DMS114 treated with DMSO at 0.1 percent for 48 hours (cell line): ENCODE measurements around the gene COL27A1.

Experiments used
- DNase-seq: peaks from one replicate; lab custom pipeline; 2025; ENCODE audit not compliant: unreplicated experiment; lab: John Stamatoyannopoulos, UW

Gene COL27A1

DNA sequence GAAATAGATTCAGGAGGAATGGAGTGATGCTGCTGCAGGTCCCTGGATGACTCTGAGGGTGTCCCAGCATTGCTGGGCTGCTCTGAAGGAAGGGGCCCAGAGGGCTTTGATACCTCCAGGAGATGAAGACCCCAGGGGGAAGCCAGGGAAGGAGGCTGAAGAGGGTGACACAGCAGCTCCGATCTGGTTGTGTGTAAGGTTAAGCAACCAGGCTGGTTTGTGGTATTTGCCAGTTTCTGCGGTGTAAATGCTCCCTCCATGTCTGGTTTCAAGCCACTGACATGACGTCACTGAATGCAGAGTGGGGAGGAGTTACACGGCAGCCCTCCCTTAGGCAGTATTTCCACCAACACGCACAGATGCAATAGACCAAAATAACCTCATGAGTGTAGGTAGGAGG is 127.6 kb downstream of the COL27A1 start:
- DNase-seq = no peak

DNA sequence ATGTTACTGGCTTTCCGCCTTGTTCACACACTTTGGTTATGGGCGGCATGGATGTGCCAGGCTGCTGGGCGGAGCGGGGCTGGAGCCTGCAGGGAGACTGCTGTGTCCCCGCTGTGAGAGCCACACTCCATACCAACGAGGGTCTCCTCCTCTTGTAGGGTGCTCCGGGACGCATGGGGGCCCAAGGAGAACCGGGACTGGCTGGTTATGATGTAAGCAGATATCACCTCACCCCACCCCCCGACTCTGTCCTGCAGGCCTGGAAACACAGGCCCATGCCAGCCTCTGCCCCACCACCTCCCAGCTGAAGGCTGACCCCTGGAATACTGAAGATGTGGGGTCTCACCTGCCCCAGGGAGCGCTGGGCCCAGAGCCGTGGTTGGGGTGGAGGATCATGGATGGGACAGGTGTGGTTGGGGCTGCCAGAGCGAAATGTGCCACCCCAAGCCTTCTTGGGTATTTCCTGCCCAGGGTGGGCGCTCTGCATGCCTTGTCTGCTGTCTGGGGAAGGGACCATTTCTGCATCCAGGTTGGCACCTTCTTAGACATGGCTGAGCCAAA is 128.3 kb downstream of the COL27A1 start:
- no peak for DNase-seq

GRCh38 chr9:114284316-114285060 is 129.2 kb downstream of the COL27A1 start:
- DNase-seq = no peak

GRCh38 chr9:114285166-114285867 is 130.0 kb downstream of the COL27A1 start:
- DNase-seq = no peak

- DNase-seq = no peak
Observed at GRCh38 chr9:114286146-114286679, 130.9 kb downstream of the COL27A1 start.

DNA sequence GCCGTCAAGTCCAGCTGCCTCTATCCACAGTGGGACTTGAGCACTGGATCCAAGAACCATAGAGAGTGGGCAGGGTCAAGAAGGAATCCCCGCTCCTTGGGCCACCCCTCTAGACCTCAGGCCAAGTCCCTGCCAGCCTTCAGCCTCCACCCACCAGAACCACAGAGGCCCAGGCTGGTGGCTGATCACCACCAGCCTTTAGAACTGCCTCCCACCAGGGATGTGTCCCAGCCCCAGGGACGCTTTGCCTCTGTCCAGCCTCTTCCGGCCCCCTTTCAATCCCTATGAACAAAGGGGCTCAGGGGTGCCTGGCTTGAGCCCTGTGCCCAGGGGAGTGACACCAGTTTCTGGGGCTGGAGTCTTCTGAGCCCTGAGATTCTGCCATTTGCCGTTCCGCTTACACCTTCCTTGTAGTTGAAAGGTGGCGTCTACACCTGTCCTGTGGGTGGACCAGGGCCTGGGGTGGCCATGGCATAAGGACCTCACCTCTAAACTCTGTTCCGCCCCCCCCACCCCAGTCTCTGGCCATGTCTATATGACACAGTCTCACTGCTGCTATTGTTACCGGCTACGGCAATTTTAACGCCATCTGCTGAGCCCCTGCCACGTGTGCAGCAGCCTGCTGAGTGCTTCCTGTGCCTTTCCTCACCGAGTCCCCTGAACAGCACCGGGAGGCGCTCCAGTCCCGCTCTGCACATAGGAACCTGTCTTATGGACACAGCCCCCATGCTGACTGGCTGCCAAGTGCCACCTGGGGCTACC is 131.8 kb downstream of the COL27A1 start:
- no peak for DNase-seq

DNA sequence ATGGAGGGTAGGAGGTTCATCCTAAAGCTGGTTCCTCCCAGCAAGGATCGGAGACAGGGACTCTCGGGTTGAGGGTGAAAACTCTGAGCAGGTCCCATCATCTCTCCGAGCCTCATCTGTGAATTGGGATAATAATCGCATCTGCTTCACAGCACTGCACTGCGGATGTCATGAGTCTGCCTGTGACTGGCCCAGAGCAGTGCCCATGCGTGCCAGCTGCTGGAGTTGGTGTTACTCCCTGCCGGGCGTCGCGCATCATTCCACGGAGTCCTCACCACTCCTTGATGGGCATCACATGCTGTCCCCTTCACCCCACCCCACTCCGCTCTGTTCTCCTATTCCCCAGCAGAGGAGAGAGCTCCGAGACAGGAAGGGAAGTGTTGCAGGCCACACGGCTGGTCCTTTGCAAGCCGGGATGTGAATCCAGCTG is 132.4 kb downstream of the COL27A1 start:
- DNase-seq = no peak

GRCh38 chr9:114288193-114289091 is 133.1 kb downstream of the COL27A1 start:
- DNase-seq = no peak

GRCh38 chr9:114289106-114289505 is 133.8 kb downstream of the COL27A1 start:
- no peak for DNase-seq

DNA sequence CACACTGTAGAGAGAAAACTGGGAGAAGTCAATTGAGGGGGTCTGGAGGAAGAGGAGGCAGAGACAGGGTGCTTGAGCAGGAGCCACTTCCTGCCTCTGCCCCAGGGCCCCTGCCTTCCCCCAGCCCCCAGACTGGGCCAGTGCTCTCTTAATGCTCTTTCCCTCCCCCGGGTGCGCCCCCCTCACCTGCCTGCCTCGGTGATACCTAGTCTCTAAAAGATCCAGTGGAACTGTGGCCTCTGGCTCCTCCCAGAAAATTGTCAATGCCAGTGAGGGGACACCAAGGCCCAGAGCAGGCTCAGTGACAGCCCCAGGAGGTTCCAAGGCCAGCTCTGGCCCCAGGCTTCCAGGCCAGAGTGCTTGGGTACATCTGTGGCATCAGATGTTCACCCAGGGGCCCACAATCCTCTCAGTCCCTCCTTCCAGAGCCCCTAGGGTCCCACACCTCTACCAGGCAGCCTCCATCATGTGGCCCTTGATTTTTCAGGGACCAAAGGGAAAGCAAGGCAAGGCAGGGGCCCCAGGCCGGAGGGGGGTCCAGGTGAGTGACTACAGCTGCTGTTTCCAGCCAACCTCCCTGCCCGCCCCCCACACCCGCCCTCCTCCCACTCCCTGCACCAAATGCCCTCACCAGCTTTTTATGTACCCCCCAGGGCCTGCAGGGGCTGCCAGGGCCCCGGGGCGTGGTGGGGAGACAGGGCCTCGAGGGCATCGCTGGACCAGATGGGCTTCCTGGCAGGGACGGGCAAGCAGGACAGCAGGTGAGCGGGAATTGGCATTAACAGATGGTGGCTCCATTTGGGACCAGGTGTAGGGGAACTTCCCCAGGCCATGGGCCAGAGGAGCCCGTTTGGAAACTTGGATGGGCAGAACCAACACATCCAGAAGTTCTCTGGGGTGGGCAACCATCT is 134.5 kb downstream of the COL27A1 start:
- DNase-seq = no peak

- DNase-seq = no peak
Observed at GRCh38 chr9:114290561-114290986, 135.2 kb downstream of the COL27A1 start.

DNA sequence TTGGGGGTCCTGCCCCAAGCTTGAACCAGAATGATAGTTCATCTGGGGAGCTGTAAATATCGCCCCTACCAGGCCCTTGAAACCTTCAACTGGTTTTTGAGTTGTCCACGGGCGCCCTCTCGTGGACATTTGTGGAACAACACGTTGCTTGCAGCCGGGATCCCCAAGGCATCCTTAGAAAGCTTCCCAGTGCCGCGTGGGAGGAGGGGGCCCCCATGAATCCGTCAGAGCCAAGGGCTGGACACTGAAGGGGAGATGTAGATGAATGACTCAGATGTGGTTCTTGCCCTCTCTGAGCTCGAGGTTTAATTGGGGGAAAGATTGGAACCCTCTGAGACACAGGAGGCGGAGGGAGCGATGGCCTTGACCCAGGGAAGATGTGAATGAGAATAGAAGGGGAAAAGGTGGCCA is 135.7 kb downstream of the COL27A1 start:
- DNase-seq = peak; percentile 8

DNA sequence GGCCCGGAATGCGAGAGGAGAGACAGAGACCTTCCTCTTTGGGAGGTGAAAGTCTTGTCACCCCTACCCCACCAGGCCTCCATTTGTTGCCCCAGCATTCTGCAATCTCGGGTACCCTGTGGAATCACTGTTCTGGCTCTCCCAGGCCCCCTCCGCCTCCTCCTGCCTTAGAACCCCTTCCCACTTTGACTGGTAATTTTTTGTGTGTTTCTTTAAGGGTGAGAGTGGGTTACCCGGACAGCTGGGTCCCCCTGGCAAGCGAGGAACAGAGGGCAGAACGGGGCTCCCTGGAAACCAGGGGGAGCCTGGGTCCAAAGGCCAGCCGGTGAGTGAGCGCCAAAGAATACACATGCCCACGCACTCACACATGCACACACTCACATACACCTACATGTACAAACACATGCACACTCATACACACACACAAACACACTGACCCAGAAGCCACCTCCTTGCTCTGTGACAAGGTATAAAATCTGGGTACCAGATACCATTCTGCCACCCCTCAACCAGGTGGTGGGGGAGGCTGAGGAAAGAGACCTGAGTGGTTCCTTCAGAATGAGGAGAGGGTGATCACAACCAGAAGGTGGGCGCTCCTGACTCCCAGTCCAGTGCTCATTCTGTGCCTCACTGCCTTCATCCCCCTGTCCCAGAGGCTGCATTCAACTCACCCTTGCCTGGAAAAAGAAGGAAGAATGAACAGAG is 136.7 kb downstream of the COL27A1 start:
- DNase-seq = no peak

- no peak for DNase-seq
Observed at GRCh38 chr9:114294664-114295063, 139.3 kb downstream of the COL27A1 start.

DNA sequence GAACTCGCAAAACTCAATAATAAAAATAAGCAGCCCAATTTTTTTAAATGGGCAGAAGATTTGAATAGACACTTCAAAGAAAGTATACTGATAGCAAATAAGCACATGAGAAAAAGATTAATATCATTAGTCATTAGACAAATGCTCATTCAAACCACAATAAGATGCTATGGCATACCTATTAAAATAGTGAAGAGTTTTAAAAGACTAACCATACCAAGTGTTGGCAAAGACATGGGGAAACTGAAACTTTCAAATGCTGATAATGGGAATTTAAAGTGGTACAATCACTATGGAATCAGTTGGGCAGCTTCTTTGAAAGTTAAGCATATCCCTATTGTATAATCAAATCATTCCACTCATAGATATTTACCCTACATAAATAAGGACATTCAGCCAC is 141.0 kb downstream of the COL27A1 start:
- DNase-seq = no peak

GRCh38 chr9:114299286-114300152 is 144.2 kb downstream of the COL27A1 start:
- DNase-seq = no peak

DNA sequence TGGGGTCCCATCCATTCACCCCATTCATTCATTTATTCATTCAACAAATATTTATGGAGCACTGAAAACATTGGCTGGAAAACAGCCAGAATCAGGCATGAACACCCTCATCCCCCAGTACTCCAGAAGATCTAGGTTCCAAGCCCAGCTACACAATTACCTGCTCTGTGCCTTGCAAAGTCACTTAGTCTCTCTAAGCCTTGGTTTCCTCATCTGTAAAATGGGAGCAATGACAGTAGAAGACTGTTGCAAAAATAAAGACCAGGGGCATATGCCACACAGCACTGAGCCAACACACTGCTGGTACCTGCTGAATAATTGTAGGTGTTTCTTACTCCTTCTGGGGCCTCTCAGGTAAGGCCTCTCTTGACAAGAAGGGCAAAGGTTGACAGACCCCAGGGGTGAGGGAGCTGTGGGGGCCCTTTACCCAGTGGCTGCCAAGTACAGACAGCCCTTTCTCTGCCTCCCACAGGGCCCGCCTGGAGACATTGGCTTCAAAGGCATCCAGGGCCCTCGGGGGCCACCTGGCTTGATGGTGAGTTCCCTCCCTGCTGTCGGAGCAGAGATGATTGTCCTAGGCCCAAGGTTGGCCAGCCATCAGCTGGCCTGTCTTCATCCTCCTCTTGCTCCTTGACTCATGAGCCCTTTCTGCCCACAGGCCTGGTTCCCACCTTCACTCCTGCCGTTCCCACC is 145.0 kb downstream of the COL27A1 start:
- DNase-seq = no peak
